ENCODE results near the gene DPYSL5.
"Not testable (repeated sequence)": the region's sequence is repeated elsewhere in the genome, so short reads cannot be mapped to it uniquely, and the experiment has no call there.

The DPYSL5 gene, protein sequence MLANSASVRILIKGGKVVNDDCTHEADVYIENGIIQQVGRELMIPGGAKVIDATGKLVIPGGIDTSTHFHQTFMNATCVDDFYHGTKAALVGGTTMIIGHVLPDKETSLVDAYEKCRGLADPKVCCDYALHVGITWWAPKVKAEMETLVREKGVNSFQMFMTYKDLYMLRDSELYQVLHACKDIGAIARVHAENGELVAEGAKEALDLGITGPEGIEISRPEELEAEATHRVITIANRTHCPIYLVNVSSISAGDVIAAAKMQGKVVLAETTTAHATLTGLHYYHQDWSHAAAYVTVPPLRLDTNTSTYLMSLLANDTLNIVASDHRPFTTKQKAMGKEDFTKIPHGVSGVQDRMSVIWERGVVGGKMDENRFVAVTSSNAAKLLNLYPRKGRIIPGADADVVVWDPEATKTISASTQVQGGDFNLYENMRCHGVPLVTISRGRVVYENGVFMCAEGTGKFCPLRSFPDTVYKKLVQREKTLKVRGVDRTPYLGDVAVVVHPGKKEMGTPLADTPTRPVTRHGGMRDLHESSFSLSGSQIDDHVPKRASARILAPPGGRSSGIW

DNA sequence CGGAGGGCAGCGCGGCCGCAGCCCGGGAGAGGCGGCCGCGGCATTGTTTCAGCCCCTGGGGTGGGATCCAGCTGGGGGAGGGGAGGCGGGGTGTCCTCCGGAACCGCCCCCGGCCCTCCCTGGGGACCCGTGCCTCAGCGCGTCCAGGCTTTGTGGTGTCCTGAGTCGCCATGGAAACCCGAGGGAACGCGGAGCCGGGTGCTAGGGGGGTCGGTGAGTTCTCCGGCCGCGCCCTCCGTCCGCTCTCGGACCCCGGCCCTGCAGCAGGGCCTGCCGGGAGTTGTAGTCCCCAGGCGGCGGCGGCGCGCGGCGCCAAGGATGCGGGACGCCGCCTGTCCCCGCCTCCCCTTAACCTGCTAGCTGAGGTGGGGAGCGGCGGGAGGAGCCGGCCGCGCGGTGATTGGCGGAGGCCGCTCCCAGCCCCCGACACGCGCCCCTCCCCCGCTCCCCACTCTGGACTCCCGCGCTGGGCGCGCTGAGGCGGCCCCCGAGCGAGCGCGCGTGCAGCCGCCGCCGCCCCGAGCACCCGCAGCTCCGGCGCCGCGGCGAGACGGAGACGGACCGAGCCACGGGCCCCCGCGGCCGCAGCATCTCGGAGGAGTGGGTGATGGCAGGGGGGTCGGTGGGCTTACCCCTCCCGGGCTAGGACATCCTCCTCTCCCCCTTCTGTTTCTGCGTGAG, at the start of gene DPYSL5:
Gene DPYSL5, plus strand, starts transcription at position 478 of the 681 bp plus-strand sequence. CDS start 50,368 bp downstream, outside the sequence.
- peak; percentile 24 for DNase-seq

DNA sequence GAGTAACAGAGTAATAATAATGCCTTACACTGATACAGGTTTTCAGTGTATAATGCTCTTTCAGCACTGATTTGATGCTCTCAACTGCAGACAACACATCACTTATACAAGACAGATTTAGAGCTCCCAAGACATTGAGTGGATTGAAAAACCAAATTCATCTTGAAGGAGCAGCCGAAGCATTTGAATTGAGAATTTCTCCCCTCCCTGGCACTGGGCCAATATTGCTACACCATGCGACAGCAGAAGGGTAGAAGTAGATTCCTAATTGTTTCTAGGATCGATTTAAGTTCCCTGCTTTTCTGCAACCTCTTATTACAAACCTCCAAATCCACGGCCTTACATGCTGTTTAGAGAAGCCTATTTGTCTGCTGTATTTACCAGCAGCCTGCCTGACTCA, 46.6 kb upstream of the DPYSL5 start:
- DNase-seq: no peak

DNA sequence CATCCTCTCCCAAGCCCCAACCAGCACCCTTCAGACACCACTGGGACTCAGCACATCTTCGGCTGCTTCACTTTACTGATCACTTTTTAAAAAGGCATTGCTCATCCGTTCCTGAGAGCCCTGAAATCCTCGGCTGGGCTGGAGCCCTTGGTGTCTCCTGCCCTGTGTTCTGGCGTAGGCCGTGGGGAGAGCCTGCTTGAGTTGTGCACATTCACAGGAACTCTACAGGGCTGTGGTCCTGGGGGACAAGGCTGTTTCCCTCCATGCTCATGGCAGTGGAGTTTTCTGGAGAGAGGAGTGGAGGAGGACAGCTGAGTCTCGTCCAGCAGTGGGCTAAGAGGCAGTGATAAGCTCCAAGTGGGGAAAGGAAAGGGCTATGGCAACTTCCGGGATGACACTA, 46.1 kb upstream of the DPYSL5 start:
- DNase-seq: no peak

DNA sequence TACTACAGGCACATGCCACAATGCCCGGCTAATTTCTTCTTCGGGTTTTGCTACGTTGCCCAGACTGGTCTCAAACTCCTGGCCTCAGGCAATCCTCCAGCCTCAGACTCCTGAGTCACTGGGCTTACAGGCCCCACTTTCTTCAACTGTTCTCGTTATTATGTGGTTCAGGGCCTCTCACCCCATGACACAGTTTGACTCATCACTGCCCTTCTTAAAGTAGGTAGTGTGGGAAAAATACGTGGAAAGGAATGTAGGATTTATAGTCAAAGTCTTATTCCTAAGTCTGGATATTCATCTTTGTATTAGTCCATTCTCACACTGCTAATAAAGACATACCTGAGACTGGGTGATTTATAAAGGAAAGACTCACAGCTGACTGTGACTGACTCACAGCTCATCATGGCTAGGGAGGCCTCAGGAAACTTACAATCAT, 42.7 kb upstream of the DPYSL5 start:
- DNase-seq: no peak

DNA sequence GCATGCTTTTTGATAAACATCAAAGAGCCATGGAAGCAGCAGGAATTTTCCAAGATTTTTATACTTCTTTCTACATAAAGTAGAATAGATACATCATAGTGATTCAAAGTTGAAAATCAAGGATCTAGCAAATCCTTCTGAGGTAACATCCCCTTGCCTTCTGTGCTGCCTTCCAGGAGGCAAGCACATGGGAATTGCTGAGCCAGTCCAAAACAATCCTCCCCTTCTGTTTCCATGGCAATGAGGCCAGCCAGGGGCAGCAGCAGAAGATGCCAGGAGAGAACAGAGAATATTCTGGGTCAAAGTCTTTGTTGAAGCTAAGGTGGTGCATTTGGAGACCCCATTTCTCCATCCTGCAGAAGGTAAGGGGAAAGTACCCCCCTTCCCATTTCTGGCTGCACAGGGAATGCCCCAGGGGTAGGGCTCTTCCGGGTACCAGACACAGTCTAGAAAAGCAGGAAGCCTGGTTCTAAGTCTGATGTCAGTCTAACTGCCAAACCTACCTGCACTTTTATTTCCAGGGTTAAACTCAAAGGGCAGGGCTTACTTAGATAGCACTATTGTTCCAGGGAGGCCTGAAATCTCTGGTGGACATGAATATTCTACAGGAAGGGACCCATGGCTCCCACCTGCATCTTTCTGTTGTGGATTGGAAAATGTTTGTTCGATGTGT, 40.0 kb upstream of the DPYSL5 start:
- DNase-seq: no peak

DNA sequence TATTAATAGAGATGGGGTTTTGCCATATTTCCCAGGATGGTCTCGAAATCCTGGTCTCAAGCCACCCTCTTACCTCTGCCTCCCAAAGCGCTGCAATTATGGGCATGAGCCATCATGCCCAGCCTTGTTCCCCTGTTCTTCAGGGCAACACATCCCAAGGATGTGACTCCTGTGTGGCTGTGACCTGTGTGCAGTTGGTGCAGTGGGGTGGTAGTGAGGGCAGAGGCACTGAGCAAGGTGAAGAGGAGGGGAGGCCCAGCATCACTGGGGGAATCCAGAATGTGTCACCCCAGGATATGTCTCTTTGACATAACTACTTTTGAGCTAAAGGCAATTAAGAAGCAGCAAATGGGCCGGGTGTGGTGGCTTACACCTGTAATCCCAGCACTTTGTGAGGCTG, 38.7 kb upstream of the DPYSL5 start:
- DNase-seq: no peak

DNA sequence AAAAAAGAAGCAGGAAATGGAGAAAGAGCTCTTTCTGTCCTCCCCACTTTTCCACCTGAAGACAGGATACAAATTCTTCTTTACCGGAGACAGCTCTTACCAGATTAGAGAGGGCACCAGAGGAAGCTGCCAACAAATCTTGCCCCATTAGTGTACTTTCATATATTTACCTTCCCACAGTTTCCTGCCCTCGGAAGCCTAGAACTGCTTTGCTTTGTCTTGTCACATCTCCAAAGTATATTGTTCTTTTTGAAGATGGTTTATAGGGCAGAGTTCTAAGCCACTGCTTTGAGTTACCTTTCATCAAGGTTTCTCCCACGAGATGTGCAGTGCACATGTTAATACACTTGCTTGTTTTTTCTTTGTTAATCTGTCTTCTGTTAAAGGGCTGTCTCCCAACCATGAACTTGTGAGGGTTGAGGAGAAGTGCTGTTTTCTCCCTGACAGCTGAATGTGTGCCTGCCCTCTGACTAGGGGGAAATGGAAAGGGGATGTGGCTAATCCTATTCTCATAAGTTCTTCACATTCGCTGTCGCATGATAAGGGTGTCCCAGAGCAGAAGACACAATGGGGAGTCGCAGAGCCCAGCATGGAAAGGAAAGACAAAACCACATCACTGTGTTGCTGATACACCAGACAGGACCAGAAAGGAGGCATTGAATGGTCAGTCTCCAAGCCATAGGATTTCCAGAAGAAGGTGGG, 37.9 kb upstream of the DPYSL5 start:
- DNase-seq: no peak

DNA sequence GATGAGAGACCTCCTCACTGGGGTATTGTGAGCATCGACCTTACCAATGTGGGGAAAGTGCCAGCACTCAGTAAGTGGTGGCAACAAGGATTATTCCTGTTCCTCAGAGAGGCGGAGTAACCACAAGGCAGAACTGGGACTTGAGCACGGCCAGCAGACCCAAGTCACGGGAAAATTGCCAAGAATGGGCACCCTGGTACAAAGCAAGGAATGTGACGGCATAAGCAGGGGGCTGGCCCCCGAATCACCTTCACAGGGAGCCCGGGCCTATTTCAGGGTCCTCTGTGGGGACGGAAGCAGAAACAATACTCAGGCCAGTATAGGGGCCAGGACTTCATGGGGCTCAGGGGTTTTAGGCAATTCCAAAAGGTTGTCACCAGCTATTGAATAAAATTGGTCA, 36.7 kb upstream of the DPYSL5 start:
- DNase-seq: no peak

DNA sequence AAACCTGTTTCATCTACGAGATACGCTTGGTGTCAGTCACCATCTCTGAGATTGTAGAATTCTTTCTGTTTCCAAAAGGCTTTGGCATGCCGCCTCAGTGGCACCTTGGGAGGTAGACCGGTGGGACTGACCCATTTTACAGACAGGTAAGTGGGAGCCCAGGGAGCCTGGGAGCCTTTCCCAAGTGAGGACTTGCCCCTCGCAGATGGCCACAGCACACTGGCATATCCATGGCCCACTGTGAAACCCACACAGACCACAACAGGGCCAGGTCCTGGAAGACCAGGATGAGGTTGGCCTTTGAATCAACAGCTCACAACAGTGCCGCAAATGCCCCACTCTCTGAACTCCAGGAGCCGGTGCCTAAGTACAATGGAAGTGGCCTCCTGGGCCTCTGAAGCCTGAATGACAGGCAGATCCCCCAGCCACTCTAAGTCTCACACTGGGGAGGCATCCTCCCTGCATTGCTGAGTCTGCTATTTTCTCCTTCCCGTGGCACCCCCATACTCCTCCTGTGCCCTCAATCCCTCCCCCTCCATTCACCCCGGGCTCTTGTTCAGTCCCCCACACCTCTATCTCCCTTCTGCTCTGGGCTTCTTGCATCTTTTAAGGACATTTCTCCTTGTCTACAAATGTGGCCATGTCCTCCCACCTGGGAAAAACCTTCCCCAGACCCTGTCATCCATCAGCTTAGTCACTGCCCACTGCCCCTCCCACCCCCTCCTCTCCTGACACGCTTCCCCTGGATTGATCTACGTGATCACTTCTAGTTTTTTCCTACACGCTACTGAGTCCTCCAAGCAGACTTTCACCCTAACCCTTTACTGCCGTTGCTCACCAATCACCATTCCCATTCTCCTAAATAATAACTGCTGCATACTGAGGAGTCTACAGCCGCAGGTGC, 35.9 kb upstream of the DPYSL5 start:
- DNase-seq: no peak

DNA sequence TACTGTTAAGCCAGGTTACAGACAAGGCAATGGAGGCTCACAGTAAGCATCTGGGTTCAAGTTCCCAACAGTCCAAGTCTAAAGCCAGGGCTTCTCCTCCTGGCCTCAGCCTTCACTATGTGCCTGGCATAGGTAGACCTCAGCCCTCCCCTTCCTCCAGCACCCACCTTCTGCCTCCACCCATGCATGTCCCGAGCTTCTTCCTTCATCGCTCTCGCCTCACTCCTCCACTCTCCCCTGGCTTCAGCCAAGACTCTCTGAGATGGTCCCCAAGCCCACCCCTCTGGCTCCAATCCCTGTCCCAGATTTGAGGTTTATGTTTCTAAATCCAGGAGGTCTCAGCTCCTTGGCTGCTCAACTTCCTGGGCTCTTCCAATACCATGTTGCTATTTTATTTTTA, 35.2 kb upstream of the DPYSL5 start:
- DNase-seq: no peak

DNA sequence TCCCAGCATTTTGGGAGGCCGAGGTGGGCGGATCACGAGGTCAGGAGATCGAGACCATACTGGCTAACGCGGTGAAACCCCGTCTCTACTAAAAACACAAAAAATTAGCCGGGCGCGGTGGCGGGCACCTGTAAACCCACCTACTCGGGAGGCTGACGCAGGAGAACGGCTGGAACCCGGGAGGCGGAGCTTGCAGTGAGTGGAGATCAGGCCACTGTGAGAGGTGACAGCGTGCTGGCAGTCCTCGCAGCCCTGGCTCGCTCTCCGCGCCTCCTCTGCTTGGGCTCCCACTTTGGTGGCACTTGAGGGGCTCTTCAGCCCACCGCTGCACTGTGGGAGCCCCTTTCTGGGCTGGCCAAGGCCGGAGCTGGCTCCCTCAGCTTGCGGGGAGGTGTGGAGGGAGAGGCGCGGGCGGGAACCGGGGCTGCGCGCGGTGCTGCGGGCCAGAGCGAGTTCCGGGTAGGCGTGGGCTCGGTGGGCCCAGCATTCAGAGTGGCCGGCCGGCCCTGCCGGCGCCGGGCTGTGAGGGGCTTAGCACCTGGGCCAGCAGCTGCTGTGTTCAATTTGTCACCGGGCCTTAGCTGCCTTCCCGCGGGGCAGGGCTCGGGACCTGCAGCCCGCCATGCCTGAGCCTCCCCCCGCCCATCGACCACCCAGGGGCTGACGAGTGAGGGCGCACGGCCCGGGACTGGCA, 33.7 kb upstream of the DPYSL5 start:
- DNase-seq: not testable (repeated sequence)

DNA sequence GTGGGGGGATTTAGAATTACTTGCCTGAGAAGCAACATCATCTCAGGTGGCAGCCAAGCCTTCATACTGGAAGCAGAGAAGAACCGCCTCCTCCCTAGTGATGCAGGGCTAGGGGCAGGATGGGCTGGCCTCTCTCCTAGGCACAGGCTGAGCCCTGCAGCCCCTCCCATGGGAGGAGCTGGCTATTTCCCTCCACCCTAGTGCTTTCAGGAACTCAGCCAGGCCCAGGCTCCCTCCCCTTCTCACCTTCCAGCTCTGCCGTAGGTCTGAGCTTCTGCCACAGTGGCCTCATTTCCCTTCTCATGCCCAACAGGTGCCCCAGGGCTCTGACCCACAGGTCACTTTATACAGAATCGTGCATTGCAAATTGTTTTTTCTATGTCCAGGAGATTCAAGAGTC, 31.0 kb upstream of the DPYSL5 start:
- no peak for DNase-seq

DNA sequence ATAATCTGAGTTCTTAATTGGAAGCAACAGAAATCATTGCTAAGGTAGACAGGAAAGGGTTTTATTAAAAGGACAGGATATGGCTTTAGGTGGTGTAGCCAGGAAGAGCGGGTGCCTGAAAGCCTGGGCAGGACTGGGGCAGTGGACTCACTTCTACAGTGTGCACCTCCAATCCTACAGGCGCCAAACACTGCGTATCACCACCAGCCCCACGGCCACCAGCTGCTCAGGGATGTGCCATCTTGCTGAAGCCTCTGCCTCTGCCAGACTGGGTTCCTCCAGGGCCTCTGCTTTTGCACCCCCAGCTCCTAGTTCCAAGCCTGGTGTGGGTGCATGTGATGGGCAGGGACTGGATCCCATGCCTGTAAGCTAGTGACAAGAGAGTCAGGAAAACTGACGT, 29.7 kb upstream of the DPYSL5 start:
- no peak for DNase-seq

DNA sequence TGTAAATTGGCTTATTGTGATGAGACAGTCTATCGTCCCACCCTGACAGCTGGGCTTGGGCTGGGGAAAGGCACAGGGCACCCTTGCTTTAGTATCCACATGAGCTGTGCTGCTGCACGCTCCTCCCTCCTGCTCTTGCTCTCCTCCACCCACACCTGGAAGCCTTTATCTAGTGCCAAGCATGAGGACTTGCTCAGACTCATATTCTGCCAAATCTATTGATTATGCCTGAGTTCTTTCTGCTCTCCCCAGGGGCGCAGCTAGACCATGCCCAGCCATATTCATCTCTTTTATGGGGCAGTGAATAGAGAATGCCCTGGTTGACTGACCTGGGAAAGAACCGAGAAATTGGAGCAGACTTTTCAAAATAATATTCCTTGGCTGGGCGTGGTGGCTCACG, 29.0 kb upstream of the DPYSL5 start:
- no peak for DNase-seq

DNA sequence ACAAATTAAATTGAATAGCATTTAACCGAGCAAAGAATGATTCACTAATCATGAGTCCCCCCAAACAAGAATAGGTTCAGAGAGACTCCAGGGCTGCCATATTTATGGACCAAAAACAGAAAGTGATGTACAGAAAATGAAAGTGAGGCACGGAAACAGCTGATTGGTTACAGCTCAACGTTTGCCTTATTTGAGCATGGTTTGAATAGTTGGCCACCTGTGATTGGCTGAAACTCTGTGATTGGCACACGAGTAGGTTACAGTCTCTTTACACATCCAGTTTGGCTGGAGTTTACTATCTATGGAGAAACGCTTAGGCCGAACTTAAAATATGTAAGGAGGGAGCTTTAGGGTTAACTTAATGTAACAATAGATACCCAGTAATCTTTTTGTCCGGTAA, 27.0 kb upstream of the DPYSL5 start:
- DNase-seq: no peak

DNA sequence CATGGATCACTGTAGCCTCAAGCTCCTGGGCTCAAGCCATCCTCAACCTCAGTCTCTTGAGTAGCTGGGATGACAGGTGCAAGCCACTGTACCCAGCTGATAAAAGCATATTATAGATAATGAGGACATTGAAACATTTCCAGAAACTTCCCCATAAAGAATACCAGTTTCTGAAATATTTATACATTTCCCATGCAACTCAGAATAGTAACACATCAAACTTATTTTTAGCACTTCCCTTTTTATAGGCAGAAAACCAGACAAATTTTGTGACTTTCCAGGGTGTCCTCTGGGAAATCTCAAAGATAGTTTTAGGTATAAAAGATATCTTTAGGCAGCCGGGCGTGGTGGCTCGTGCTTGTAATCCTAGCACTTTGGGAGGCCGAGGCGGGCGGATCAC, 25.1 kb upstream of the DPYSL5 start:
- no peak for DNase-seq

DNA sequence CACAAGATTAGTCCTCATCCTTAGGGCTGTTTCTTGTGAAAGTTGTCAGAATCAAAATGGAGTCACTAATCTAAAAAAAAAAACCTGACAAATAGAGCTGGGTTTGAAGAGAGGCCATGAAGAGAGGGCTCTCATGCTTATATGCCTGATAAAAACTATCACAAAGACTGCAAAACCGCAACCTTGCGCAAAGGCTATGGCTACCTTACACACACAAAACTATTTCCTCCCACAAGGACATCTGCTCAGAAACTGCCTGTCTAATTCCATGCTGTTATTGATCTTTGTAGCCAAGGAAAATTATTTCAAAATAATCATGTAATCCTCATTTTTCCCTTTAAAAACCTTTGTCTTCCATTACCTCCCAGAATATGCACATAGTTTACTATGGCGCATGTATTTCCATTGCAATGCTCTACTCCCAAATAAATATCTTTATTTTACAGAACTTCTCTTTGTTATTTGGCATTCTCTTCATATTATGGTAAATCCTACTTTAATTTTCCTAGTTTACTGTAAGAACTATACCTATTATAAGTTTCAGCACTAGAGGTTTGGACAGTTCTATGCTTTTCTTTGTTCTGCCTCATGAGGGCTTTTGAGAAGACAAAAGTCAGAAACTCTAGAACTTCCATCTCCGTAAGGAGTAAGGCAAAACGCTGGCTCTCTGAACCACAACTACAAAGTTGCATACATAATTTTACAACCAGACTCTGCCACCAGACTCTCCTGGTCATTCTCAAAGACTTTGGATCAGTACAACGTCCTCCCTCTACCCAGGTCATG, 9.6 kb upstream of the DPYSL5 start:
- DNase-seq: no peak

DNA sequence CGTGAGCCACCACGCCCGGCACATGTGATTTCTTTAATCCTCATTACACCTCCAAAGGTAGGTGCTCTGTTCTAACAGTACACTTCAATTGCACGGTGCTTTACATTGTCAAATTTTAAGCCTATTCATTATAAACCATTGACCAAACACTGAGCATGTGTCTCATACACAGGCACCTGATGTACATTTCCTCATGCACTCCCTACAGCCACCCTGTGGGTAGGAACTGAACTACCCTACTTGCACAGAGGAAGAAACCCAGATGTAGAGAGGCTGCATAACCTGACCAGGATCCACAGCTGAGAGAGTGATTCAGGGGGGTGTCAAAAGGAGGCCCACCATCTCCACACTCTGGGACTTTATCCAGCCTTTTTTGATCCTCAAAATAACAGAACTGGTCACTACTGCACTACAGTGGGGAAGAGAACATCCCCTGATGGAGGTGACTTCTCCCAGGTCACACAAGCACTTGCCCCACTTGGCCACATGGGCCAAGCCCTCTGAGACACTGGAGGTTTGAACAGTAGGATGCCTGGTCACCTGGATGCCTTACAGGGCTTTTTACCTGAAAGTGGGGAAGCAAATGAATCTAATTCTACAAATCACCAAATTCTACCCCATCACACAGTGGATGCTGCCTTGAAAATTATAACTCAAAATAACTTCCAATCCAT, 6.9 kb upstream of the DPYSL5 start:
- no peak for DNase-seq

DNA sequence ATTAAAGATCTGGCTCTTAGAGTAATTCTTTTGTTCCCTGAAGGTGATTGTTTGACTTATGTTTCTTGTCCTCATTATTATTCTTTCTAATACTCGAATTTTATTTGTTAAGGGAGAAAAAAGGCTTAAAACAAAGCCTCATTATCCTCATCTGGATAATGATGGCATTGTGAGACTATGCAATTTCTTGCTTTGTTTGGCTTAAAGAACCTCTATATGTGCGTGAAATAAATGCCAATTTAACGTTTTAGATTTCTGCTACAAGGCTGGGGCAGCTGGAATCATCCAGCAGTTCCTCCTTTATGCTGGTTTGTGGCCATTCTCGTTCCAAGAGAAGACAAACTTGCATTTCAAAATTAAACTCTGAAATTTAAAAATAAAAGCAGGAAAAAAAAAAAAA, 4.9 kb upstream of the DPYSL5 start:
- no peak for DNase-seq

DNA sequence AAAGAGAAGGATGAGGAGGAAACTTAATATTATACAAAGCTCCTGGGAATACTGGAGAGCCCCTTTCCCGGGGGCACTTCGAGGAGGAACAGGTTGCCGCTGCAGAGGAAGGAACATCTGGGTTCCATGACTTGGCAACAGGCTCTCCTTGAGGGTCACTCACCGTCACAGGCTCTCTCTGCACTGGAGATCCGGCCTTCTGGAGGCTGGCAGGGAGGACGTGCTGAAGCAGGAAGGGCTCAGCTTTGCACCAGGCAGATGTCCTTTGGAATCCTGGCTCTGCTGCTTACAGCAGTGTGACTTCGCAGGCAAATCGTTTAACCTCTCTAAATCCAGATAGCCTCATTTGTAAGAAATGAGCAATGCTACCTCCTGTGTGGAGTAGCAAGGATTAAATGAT, 2.9 kb upstream of the DPYSL5 start:
- DNase-seq: no peak
